Activated T-helper 1 cell treated with anti-CD3 and anti-CD28 coated beads, Interleukin-2, amount 50 U/mL, for 16 hours (primary cell): Measurements from ENCODE around the gene PHLDA2.
"Not testable (repeated sequence)": the region's sequence is repeated elsewhere in the genome, so short reads cannot be mapped to it uniquely, and the experiment has no call there.

Experiments
- DNase-seq, 2 donors: peaks; one replicate each; pipeline ENCODE4 v3.0.0-alpha.2; 2020; ENCODE audit warnings: low read depth in 1 of 2, low spot score in 1 of 2

The PHLDA2 gene

DNA sequence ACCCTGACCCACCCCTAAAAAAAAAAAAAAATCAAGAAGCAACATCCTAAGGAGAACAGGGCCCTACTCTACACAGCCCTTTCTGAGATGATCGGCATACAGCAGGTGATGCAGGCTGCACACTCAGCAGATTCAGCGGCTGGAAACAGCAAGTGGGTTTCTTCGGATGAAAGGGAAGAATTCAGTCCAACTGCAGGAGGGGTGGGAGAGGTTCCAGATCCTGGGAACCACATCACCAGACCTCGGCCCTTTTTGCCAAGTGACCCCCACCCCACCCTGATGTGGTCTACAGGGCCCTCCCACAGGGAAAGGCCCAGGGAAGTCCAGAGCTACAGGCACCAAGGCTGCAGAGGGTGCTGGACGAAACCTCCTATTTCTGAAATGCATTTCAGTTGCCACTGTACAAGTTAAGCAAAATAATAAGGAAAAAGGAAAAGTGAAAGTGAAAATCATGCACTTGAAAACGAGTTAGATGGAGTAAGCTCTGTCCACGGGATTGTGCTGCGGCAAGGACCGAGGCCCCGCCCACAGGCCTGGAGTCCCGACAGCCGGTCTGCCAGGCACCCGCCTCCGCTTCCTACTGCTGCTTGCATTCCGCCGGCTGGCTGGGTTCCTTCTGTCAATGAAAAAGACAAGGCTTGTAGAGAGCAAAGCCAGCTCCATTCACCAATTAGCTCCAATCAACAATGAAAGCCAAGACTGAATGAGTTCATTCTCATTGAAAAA is 16.0 kb upstream of the PHLDA2 start:
- DNase-seq: no peak

DNA sequence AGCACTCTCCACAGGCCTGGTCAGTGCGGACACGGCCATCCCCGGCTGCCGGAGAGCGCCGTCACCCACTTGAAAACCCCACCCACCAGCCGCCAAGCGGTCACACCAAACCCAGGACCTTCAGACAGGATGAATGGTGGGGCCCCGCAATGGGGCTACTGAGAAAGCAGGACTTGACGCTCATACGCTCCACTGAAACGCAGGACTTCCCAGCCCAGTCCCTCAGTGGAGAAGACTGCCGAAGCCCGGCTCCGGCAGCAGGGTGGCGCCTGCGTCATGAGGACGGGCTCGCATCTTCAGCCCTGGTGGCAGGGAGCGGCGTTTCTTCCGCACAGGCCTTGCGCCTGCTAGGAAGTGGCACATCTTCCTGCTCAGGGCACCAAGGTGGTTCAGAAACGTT is 15.3 kb upstream of the PHLDA2 start:
- DNase-seq: no peak

DNA sequence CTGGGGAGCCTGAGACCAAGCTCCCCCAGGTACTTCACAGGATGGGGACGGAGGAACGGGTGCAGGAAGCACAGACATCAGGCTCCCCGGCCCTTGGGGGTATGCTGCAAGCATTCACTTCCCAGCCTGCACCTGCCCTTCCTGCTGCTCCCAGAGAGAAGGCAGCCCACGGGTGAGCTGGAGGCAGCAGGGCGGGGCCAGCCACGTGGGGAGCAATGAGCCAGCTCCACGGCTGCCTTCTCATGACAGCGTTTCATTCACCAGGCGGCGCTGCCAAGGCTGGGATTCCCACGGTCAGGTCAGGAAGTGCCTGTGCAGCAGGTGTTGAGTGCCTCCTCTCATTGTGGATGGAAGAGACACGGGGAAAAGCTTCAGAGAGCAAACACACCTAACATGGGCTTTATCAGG is 14.5 kb upstream of the PHLDA2 start:
- DNase-seq: no peak

DNA sequence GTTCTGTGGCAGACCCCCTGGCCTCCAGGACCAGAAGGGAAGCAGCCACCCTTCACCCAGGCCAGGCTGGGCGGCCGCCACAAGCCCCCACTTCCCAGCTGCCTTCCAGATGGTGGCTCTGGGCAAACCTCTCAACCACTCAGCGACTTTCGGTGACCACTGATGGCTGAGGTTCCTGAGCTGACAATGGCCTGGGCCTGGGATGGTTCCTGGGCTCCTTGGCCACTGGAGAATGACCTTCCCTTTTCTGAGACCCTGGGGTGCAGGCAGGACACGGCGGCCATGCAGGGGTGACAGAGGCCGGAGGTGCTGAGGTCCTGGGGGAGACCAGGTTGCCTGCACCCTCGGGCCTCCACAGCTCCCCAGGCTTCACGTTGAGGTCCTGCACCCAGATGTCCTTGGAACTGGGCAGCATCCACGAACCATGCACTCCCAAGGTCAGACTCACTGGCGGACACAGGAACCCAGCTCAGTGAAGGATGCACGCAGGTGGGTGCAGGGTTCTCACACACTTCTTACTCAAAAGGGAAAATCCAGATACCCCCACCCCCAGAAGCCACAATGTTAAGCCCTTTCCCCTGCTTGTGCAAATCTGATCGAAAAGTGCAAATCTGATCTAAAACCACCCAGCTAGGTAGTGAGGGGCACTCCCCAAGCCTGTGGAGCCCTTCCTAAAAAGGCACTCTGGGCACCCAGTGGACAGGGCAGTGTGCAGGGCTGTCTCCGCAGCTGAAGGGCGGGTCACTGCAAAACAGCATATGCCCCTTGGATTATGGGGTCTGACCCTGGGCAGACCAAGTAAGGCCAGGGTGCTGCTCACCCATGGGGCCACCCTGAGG is 13.9 kb upstream of the PHLDA2 start:
- DNase-seq: no peak

DNA sequence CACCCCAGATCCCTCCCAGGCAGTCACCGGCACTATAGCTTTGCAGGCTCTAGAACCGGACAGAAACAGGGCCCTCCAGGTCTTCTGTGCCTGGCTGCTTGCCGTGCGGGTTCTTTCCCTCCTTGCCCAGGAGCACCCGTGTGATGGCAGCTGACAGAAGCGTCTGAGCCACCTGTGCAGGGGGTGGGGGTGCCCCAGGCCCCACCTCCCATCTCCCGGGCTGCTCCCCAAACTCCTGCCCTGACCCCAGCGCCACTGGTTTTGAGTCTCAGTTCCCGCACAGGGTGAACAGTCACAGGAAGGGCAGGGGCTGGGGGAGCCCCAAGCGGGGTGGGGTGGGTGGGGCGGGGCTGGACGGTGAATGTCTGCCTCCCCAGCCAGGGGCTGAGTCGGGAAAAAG is 13.2 kb upstream of the PHLDA2 start:
- DNase-seq: no peak

DNA sequence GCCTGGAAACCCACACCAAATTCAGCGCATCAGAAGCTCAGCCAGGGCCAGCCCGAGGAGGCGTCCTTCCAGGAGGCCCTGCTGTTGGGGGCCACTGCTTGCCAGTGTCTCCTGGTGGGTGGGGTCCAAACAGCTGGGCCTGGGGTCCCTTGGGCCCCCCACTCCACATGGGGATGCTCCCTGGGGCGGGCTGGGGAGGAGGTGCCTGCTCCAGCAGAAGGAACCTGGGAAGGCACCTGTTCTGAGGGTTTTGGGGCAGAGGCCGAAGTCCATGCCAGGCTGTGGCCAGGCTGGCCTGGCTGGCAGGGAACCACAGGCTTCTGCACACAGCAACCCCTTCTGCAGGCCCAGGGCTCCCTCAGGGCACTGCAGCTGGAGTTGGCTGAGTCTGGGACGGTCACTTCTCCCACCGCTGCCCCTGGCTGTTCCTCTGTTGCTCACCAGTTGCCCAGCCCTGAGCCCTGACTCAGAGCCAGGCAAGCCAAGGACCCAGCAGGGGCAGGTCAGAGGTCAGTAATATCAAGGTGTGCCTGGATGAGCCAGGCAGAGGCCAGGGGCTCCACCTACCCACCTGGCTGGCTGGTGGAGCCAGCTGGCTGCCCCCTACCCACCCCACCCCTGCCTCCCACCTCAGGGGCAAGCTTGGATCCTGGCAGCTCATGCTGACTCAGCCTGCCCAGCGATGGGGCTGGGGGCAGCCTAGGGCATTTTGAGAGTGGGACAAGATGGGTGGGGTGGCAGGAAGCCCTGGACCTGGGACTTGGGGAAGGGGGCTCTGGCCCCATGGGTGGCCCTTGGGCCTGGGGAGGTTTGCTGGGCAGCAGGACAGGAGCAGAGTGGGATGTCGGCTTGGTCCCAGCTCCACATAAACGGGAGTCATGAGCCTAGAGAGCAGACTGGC is 12.0 kb upstream of the PHLDA2 start:
- no peak for DNase-seq

DNA sequence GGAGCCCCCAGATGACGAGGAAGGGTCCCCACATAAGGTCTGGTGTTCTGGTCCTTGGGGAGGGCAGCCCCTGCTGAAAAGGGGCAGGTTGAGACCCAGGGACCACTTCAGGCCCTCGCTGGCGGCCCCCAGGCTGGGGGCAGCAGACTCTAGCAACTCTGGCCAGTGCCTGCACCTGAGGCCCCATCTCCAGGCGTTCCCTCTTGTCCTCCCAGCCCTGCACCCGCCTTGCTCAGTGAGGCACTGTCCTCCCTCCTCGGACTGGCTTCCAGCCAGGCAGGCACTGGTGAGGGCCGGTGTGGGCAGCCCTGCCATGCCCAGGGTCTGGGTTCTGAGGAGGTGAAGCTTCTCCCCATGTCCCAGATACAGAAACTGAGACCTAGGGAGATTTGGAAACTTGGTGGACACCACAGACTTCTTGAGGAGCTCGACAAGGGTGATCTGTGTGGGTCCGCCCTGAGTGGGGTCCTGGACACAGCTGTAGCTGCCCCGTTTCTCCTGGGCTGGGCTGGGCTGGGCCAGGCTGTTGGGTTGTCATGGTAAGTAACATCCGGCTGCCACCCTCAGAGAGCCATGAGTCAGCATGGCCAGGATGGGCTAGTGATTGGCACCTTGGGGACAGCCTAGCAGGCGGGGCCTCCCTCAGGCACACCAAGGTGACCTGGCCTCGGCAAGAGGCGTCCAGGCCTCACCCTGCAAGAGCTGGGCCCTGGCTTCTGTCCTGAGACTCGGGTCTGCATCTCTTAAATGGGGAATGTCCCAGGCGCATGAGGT is 11.1 kb upstream of the PHLDA2 start:
- DNase-seq: no peak

DNA sequence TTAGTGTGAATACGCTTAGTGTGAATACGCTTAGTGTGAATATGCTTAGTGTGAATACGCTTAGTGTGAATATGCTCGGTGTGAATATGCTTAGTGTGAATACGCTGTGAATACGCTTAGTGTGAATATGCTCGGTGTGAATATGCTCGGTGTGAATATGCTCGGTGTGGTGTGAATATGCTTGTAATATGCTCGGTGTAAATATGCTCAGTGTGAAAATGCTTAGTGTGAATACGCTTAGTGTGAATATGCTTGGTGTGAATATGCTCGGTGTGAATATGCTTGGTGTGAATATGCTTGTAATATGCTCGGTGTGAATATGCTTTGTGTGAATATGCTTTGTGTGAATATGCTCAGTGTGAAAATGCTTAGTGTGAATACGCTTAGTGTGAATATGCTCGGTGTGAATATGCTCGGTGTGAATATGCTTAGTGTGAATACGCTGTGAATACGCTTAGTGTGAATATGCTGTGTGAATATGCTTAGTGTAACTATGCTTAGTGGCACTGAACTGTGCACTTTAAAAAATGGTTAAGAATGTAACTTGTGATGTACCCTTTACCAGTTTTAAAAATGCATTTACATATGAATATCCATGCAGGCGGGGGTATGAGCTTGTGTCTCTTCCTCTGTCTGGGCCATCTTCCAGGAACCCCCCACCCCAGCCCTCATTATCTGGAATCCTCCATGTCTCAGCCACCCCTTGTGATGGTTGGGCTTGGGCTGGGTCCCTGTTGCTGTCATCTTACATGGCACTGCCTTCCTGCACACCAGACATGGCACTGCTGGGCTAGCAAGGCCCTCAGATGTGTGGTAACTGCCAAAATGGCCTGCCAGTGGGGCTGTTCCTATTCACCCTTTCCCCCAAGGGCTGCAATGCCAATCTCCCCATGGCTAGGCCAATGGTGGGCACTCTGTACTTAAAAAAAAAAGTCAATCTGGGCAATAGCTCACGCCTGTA is 9.5 kb upstream of the PHLDA2 start:
- not testable (repeated sequence) for DNase-seq

DNA sequence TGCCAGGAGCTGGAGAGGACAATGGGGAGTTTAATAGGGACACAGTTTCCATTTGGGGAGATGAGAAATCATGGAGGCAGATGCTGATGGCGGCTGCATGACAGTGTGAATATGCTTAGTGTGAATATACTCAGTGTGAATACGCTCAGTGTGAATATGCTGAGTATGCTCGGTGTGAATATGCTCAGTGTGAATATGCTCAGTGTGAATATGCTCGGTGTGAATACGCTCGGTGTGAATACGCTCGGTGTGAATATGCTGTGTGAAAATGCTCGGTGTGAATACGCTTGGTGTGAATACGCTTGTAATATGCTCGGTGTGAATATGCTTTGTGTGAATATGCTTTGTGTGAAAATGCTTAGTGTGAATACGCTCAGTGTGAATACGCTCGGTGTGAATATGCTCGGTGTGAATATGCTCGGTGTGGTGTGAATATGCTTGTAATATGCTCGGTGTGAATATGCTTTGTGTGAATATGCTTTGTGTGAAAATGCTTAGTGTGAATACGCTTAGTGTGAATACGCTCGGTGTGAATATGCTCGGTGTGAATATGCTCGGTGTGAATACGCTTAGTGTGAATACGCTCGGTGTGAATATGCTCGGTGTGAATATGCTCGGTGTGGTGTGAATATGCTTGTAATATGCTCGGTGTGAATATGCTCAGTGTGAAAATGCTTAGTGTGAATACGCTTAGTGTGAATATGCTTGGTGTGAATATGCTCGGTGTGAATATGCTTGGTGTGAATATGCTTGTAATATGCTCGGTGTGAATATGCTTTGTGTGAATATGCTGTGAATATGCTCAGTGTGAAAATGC is 8.6 kb upstream of the PHLDA2 start:
- not testable (repeated sequence) for DNase-seq

DNA sequence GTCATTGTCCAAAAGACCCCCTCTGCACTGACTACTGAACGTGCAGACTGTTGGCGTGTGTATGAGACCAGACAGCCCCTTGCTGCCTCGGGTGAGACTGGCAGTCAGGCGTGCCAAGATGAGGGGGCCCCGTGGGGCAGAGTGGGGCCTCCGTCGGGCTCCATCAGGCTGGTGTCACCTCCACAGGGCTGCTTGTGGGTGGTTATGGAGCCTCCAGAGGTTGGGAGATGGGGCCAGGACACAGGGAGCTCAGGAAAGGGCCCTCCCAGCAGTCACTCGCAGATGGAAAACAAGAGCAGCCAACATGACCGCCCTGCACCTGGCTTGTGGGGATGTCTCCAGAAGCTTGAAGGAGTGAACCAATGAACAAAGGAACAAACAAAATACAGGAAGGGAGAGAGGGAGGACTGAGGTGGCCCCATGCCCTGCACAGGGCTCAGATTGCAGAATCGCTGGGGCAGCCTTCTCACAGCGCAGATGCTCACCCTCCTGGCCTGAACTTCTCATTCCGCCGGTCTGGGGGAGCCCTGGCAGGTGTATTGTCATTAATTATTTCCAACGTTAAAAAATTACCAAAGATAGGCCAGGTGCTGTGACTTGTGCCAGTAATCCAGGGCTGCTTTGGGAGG is 5.5 kb upstream of the PHLDA2 start:
- DNase-seq: no peak

DNA sequence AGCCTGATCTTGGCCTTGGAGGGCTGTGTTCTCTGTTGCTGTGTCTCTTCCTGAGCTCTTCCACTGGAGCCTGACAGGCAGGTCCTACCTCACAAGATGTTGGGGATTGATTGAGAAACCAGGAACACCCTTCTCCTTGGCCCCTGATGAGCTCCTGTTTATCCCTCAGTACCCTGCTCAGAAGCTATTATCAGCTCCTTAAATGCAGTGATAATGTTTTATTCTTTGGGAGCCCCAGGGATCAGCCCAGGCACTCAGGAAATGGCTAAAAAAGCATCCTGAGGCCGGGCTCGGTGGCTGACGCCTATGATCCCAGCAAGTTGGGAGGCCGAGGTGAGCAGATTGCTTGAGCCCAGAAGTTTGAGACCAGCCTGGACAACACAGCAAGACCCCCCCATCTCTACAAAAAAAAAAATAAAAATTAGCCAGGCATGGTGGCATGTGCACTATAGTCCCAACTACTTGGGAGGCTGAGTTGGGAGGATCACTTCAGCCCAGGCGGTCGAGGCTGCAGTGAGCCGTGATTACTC is 4.9 kb upstream of the PHLDA2 start:
- DNase-seq: no peak

DNA sequence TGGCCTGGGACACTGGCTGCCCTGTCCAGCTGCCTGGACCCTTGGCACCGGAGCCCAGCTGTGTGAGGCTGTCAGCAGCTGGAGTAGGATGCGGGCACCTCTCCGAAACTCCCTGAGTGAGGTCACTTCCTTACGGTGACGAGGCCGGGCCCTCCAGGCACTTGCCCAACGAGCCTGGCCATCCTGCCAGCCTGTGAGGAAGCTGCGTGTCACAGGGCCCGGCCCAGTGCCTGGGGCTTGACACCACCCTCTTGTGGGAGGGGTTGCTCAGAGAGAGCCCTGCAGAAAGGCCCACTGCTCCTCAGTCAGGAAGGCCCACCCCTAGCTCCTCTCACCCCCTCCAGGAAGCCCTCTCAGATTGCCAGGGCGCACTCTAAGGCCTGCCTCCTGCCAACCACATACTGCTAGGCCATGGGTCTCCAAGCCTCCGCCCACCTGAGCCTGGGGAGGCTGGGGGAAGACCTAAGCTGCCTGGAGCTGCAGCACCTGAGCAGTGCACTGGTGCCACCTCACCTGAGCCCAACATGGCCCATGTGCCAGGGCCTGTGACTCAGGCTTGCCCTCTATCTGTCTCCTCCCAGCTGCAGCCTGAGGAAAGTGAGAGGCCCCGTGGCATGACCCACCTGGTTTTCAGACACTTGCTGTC is 4.3 kb upstream of the PHLDA2 start:
- DNase-seq: no peak

DNA sequence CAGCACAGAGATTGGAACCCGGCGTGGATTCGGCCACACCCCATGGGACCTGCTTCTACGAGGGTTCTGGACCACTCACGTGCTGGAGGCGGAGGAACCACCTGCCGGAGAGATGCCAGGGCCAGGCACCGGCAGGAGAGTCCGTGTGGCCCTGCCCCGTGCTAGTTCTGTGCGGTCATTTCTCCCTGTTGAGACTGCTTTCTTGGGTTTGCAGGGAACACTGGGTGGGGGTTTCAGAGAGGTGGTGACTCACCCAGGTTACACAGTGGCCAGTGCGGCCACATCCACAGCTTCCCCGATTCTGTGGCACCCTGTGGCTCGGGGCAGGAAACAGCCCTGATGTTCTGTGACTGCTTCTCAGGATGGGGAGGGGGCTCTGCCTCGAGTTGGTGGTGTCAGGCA is 3.6 kb upstream of the PHLDA2 start:
- DNase-seq: no peak

DNA sequence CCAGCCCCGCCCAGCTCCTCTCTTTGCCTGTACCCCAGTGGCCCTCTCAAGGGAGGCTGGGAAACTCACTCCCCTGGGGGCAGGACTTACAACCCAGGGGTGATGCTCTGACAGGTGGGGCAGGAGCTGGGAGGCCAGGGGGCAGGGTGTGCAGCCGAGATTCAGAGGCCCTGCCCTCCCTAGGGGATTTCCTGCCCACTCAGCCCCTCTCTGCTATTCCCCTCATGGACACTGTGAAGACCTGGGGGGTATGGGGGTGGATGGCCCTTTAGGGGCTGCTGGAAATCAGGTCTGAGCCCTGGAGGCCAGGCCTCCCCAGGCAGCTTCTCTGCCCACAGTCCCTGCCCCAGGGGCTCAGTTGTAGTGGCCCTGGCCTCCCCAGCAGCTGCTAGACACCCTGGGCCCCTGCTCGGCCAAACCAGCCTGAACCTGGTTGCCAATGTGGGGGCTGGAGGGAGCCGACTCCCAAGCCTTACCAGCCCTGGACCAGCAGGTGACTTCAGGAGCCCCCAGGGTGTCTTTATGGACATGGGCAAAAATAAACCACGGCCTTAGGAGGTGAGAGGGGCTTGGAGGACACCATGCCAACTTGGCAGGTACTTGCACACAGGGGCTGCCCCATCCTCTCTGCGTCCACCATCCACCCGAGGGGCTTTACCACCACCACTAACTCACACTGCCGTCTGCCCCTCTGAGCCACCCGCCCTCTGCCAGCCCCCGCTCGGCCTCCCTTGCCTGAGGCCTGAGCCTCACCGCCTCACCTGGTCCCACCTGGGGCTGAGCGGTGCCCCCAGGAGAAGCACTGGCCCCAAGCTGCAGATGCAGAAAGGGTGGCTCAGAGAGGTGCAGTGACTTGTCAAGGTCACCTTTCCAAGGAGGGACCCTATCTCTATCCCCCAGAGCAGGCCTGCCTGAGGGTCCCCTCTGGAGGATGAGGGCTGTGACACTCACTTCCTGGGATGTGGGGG is 2.8 kb upstream of the PHLDA2 start:
- DNase-seq: no peak

DNA sequence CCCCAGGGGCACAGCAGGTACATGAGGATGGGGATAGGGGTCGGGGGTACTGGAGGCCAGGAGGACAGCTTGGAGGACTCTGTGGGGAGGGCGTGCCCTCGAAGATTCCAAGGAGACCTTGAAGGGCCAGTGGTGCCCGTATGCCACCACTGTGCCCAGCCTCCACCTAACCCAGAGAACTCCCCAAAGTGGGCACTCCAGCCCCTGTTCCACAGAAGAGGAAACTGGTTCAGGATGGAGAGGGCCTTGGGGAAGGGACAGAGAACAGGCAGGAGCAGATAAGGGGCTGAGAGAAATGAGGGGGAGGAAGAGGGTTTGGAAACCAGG is 2.2 kb upstream of the PHLDA2 start:
- no peak for DNase-seq

DNA sequence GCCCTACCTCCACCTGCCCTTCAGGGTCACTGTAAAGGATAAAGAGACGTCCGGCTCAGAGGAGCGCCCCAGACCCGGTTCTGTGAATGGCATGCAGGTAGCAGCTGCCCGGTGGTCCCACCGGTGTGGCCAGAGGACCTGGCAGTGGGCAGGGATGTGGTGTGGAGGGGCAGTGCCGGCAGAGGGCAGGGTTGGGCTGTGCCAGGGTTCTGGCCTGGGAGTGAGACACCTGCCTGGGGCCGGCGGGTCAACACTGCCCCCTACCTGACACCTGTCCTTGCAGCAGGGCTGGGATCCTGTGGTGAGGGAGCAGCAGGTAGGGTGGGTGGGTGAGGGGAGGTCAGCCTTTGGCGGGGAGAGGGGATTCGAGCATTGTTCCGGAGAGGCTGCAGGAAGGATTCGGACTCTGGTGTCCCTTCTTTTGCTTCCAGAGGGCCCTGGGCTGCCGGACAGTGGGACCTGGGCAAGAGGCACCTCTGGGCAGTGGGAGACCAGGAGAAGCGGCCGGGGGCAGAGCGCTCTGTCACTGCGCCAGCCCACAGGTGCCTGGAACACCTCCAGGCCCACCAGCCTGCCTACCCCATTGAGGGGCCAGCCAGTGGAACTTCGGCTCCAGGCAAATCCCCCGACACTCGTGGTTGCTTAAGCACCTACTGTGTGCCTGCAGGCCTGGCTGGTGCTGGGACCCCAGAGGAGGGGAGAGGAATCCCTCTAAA is 1.6 kb upstream of the PHLDA2 start:
- peak in 1 of 2 donors; percentile 21 for DNase-seq
